ENCODE measurements around the gene NTNG2.

DNA sequence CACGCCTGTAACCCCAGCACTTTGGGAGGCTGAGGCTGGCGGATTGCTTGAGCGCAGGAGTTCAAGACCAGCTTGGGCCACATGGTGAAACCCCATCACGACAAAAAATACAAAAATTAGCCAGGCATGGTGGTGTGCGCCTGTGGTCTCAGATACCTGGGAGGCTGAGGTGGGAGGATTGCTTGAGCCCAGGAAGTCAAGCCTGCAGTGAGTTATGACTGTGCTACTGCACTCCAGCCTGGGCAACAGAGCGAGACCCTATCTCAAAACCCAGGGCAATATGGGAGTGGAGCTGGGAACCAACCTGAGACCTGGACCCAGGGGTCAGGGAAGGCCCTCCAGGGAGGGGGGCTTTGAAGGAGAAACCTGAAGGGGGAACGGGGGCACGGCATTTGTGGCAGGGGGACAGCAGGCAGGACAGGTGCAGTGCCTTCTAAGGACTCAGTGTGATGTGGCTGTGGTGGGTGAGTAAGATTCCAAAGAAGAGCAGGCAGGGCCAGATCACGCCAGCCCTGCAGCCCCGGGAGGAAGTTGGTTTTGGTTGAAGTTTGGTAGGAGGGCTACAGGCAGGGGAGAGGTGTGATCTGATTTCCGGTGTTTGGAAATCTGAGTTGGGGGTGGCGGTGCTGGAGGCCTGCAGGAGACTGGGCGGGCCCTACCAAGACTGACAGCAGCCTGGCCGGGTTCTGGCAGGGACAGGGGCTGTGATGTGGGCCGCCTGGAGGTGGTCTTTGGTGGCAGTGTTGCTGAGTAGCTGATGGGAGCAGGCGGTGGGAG is 46.2 kb downstream of the NTNG2 start:
- TF ChIP-seq, protein P1, sequence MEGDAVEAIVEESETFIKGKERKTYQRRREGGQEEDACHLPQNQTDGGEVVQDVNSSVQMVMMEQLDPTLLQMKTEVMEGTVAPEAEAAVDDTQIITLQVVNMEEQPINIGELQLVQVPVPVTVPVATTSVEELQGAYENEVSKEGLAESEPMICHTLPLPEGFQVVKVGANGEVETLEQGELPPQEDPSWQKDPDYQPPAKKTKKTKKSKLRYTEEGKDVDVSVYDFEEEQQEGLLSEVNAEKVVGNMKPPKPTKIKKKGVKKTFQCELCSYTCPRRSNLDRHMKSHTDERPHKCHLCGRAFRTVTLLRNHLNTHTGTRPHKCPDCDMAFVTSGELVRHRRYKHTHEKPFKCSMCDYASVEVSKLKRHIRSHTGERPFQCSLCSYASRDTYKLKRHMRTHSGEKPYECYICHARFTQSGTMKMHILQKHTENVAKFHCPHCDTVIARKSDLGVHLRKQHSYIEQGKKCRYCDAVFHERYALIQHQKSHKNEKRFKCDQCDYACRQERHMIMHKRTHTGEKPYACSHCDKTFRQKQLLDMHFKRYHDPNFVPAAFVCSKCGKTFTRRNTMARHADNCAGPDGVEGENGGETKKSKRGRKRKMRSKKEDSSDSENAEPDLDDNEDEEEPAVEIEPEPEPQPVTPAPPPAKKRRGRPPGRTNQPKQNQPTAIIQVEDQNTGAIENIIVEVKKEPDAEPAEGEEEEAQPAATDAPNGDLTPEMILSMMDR (IDR thresholded peaks at IDR 0.05; ENCODE audit: low read length) = no peak
- no peak for TF ChIP-seq EZH2phosphoT487 (IDR thresholded peaks at IDR 0.05; ENCODE audit: low read length)
- TF ChIP-seq EZH2 (optimal IDR thresholded peaks at IDR 0.05; ENCODE audit: low read depth, low read length) = no peak
